Calu3 (cell line): Measurements from ENCODE around the gene SP6. TPM values are rescaled to one million over a fixed set of nuclear protein-coding genes. Genes with fewer than 3 reads are reported as not detected.

ENCODE experiments used
- BruUV-seq: library from RNA; stranded (reverse); fragments of 400-500 nt; replicated peaks from 2 replicates; lab custom pipeline; 2021; lab: Mats Ljungman, UMichigan
- CTCF ChIA-PET: fragments of 300-600 bp; sonication (Branson Sonifier 250); formaldehyde crosslinking; loops from one replicate; lab custom pipeline; 2022; ENCODE audit warnings: antibody characterized with exemption; lab: Charles Lee
- DNase-seq: peaks from one replicate; pipeline ENCODE4 v3.0.0; 2022
- H3K27ac Mint-ChIP-seq: one replicate; pipeline ENCODE4 v1.8.0; 2022; ENCODE audit warnings: mixed read lengths; ENCODE audit not compliant: unreplicated experiment
- H3K27me3 Mint-ChIP-seq: one replicate; pipeline ENCODE4 v1.8.0; 2022; ENCODE audit warnings: mixed read lengths; ENCODE audit not compliant: unreplicated experiment
- H3K36me3 Mint-ChIP-seq: one replicate; pipeline ENCODE4 v1.8.0; 2022; ENCODE audit warnings: mild to moderate bottlenecking, moderate library complexity, mixed read lengths; ENCODE audit not compliant: insufficient read depth, unreplicated experiment
- H3K4me1 Mint-ChIP-seq: one replicate; pipeline ENCODE4 v1.8.0; 2022; ENCODE audit warnings: mild to moderate bottlenecking, low read depth, mixed read lengths; ENCODE audit not compliant: unreplicated experiment
- H3K4me3 Mint-ChIP-seq: one replicate; pipeline ENCODE4 v1.8.0; 2022; ENCODE audit warnings: mild to moderate bottlenecking, low read depth, moderate library complexity, mixed read lengths; ENCODE audit not compliant: unreplicated experiment
- H3K9me3 Mint-ChIP-seq: one replicate; pipeline ENCODE4 v1.8.0; 2022; ENCODE audit warnings: low read depth, mixed read lengths; ENCODE audit not compliant: unreplicated experiment
- intact Hi-C: fragments of 100-400 bp; cut with micrococcal nuclease; formaldehyde crosslinking; loops from one replicate; pipeline ENCODE4 v1.10.0; 2022; ENCODE audit not compliant: unreplicated experiment
- total RNA-seq: library from RNA; stranded (reverse); gene quantifications from 2 replicates; pipeline ENCODE4 v1.2.3, GENCODE V29; 2022
- TF ChIP-seq, protein P1 (sequence below): fragments of 200-600 bp; IDR thresholded peaks from one replicate; pipeline ENCODE4 v1.8.0; 2022; ENCODE audit warnings: antibody characterized with exemption; ENCODE audit not compliant: unreplicated experiment

Gene SP6
- total RNA-seq, 1 experiment from 2014 or later, result 1.1 TPM

DNA sequence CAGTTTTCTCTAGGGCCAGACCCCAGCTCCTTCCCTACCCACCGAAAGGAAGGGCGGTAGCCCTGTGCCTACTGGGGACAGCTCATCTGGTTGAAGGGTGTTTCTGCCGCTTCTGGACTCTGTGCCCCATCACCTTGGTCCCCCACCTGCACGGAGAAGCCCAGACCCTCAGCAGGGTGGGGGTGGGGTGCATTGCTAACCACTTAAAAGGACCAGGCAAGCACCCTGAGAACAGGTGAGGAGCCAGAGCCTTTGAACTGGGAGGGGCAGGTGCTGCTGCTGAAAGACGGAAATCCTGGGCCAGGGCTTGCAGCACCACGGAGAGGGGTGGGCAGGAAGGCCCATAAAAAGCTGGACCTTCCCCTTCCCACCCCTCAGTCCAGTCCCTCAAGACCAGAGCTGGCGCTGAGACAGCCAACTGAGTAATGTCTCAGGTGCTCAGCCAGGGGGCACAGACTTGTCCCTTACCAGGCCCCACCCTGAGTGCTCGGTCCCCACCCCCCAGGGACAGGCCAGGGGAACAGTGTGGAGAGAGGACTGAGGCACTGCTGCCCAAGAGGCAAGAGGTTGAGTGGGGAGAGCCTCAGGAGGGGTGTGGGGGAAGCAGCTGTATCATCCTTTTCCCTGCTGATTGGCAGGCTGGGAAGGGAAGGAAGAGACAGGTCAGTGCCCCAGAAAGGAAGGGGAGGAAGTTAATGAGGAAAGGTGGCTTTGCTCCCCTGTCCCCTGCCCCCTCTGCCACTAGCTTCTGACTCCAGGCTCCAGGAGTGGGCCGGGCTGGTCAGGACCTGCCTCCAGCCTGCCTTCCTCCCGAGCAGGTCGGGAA, 34.2 kb upstream of the SP6 start:
- H3K27ac Mint-ChIP-seq, result no peak overlapping the region
- H3K4me3 Mint-ChIP-seq, result no peak overlapping the region
- BruUV-seq, result no TSS peak
- no peaks in the 10 kb centered on the region for H3K36me3 Mint-ChIP-seq
- CTCF ChIA-PET, result interaction anchor here (0.5 to 2.5 kb wide), 7 partner anchors 11 to 85 kb away, joined by 3 to 14 read pairs (median 3); partner anchors contain the start of genes LRRC46, MRPL10, SCRN2 and SP2
- no peak for DNase-seq
- no peaks in the 10 kb centered on the region for H3K9me3 Mint-ChIP-seq
- H3K4me1 Mint-ChIP-seq, result no peaks in the 10 kb centered on the region
- H3K27me3 Mint-ChIP-seq, result peaks cover 42% of the 10 kb centered on the region
- TF ChIP-seq, protein P1, sequence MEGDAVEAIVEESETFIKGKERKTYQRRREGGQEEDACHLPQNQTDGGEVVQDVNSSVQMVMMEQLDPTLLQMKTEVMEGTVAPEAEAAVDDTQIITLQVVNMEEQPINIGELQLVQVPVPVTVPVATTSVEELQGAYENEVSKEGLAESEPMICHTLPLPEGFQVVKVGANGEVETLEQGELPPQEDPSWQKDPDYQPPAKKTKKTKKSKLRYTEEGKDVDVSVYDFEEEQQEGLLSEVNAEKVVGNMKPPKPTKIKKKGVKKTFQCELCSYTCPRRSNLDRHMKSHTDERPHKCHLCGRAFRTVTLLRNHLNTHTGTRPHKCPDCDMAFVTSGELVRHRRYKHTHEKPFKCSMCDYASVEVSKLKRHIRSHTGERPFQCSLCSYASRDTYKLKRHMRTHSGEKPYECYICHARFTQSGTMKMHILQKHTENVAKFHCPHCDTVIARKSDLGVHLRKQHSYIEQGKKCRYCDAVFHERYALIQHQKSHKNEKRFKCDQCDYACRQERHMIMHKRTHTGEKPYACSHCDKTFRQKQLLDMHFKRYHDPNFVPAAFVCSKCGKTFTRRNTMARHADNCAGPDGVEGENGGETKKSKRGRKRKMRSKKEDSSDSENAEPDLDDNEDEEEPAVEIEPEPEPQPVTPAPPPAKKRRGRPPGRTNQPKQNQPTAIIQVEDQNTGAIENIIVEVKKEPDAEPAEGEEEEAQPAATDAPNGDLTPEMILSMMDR, result no peak
- intact Hi-C loops, result no loop called here

DNA sequence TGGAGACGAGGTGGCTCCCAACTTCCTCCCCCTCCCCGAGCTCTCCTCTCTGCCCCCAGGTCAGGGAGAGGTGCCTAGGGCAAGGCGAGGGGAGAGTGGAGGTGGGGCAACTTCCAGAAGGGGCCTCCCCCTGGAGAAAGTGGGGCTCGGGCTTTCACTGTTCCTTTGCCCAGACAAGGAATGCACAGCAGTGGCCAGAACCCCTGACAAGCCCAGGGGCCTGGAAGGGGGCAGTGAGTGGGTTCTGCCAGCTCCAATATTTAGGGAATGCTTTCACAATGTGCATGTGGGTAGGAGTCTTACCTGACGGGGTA, 33.4 kb upstream of the SP6 start:
- no peak overlapping the region for H3K27ac Mint-ChIP-seq
- H3K4me3 Mint-ChIP-seq, result no peak overlapping the region

GRCh38 chr17:47883589-47884426, 32.8 kb upstream of the SP6 start:
- TF ChIP-seq, protein P1, result no peak
- no peak overlapping the region for H3K4me3 Mint-ChIP-seq
- intact Hi-C loops, result no loop called here
- no peaks in the 10 kb centered on the region for H3K36me3 Mint-ChIP-seq
- no peaks in the 10 kb centered on the region for H3K9me3 Mint-ChIP-seq
- no peak overlapping the region for H3K27ac Mint-ChIP-seq
- BruUV-seq, result no TSS peak
- no peak for DNase-seq
- no peaks in the 10 kb centered on the region for H3K4me1 Mint-ChIP-seq
- H3K27me3 Mint-ChIP-seq, result peaks cover 55% of the 10 kb centered on the region
- CTCF ChIA-PET, result interaction anchor here (0.9 to 2.5 kb wide), 4 partner anchors 12 to 53 kb away, joined by 3 to 14 read pairs (median 4); partner anchors contain the start of genes LRRC46, MRPL10 and SCRN2

More for the DNA sequence above, 33.4 kb upstream of the SP6 start:
- intact Hi-C loops, result no loop called here
- BruUV-seq, result no TSS peak
- H3K36me3 Mint-ChIP-seq, result no peaks in the 10 kb centered on the region
- H3K27me3 Mint-ChIP-seq, result peaks cover 50% of the 10 kb centered on the region
- no peaks in the 10 kb centered on the region for H3K4me1 Mint-ChIP-seq
- CTCF ChIA-PET, result interaction anchor here (0.8 to 2.5 kb wide), 5 partner anchors 11 to 54 kb away, joined by 3 to 14 read pairs (median 3); partner anchors contain the start of genes LRRC46, MRPL10, SCRN2 and SP2
- no peak for DNase-seq
- no peaks in the 10 kb centered on the region for H3K9me3 Mint-ChIP-seq
- TF ChIP-seq, protein P1, result no peak
